Keratinocyte (primary cell): Measurements from ENCODE around the gene SNX2.

ENCODE experiments used
- EZH2 ChIP-seq: IDR thresholded peaks from one replicate; pipeline ENCODE4 v1.6.1; 2012; ENCODE audit warnings: inconsistent platforms, mild to moderate bottlenecking, low read length, moderate library complexity
- TF ChIP-seq, protein P1 (sequence below), 3 experiments: IDR thresholded peaks in 1 of 3; conservative IDR thresholded peaks in 1 of 3; optimal IDR thresholded peaks in 1 of 3; 2 replicates in 2 of 3; 3 replicates in 1 of 3; pipeline versions ENCODE3 to v1.5.1; 2011; ENCODE audit warnings: low read length in 3 of 3, mild to moderate bottlenecking in 3 of 3, moderate library complexity in 2 of 3, control low read depth in 1 of 3, inconsistent platforms in 1 of 3; ENCODE audit not compliant: insufficient read depth in 2 of 3; ENCODE audit errors: extremely low read depth in 1 of 3

DNA sequence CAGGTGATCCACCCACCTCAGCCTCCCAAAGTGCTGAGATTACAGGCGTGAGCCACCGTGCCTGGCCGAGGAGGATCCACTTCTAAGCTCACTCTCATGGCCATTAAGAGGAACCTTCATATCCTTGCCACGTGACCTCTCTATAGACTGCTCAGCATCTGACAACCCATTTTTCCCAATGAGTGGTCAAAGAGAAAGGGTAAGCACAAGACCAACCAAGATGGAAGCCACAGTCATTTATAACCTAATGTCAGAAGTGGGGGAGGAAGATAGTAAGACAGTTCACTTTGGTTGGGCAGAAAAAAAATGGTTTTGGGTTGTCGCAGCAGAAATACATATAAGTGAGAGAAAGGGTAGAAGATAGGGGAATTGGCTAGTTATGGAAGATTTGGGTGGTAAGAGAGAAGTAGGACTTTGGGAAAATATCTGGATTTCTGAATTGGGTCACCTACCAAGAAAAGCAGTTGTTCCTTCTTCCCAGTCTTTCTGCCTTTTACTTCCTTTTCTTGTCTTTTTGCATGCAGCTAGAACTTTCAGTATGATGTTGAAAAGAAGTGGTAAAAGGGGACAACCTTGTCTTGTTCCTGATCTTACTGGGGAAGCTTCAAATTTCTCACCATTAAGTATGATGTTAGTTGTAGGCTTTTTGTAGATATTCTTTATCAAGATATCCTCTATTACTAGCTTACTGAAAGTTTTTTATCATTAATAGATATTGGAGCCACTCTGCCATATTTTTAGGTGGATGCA is 15.6 kb downstream of the SNX2 start:
- TF ChIP-seq, protein P1, sequence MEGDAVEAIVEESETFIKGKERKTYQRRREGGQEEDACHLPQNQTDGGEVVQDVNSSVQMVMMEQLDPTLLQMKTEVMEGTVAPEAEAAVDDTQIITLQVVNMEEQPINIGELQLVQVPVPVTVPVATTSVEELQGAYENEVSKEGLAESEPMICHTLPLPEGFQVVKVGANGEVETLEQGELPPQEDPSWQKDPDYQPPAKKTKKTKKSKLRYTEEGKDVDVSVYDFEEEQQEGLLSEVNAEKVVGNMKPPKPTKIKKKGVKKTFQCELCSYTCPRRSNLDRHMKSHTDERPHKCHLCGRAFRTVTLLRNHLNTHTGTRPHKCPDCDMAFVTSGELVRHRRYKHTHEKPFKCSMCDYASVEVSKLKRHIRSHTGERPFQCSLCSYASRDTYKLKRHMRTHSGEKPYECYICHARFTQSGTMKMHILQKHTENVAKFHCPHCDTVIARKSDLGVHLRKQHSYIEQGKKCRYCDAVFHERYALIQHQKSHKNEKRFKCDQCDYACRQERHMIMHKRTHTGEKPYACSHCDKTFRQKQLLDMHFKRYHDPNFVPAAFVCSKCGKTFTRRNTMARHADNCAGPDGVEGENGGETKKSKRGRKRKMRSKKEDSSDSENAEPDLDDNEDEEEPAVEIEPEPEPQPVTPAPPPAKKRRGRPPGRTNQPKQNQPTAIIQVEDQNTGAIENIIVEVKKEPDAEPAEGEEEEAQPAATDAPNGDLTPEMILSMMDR (optimal IDR thresholded peaks at IDR 0.05 in 1 of 3, IDR thresholded peaks at IDR 0.05 in 1 of 3, conservative IDR thresholded peaks at IDR 0.05 in 1 of 3; ENCODE audit: extremely low read depth in 1 of 3, insufficient read depth in 2 of 3, low read length in 3 of 3) = no peak
- TF ChIP-seq EZH2 = no peak
